ENCODE measurements around the gene SORCS3. TPM values are rescaled to one million over a fixed set of nuclear protein-coding genes. Genes with fewer than 3 reads are reported as not detected.

The SORCS3 gene
- total RNA-seq, 1 donor from 2014 or later: 4.2 TPM

- no peaks in the 10 kb centered on the region for H3K36me3 Mint-ChIP-seq
- no peak for DNase-seq (ENCODE audit: extremely low spot score, unreplicated experiment)
- peaks cover 8% of the 10 kb centered on the region for H3K4me1 Mint-ChIP-seq (ENCODE audit: unreplicated experiment)
- TF ChIP-seq, protein P1, sequence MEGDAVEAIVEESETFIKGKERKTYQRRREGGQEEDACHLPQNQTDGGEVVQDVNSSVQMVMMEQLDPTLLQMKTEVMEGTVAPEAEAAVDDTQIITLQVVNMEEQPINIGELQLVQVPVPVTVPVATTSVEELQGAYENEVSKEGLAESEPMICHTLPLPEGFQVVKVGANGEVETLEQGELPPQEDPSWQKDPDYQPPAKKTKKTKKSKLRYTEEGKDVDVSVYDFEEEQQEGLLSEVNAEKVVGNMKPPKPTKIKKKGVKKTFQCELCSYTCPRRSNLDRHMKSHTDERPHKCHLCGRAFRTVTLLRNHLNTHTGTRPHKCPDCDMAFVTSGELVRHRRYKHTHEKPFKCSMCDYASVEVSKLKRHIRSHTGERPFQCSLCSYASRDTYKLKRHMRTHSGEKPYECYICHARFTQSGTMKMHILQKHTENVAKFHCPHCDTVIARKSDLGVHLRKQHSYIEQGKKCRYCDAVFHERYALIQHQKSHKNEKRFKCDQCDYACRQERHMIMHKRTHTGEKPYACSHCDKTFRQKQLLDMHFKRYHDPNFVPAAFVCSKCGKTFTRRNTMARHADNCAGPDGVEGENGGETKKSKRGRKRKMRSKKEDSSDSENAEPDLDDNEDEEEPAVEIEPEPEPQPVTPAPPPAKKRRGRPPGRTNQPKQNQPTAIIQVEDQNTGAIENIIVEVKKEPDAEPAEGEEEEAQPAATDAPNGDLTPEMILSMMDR (conservative IDR thresholded peaks at IDR 0.05): no peak
- H3K27me3 Mint-ChIP-seq: peaks cover 6% of the 10 kb centered on the region
- no peak overlapping the region for H3K27ac Mint-ChIP-seq
- H3K4me3 Mint-ChIP-seq: no peak overlapping the region
- no peaks in the 10 kb centered on the region for H3K9me3 Mint-ChIP-seq
These were observed 432.9 kb downstream of the SORCS3 start for GRCh38 chr10:105073999-105074398.

GRCh38 chr10:105075031-105075430, 433.9 kb downstream of the SORCS3 start:
- no peak for DNase-seq (ENCODE audit: extremely low spot score, unreplicated experiment)
- Mint-ChIP-seq H3K9me3 (no peaks in the 10 kb centered on the region), H3K36me3 (no peaks in the 10 kb centered on the region), H3K27ac (no peak overlapping the region), H3K4me3 (no peak overlapping the region), H3K4me1 (ENCODE audit: unreplicated experiment) (peaks cover 8% of the 10 kb centered on the region), H3K27me3 (peaks cover 6% of the 10 kb centered on the region)
- TF ChIP-seq, protein P1 (conservative IDR thresholded peaks at IDR 0.05): no peak

GRCh38 chr10:105085980-105086379, 444.9 kb downstream of the SORCS3 start:
- TF ChIP-seq, protein P1 (conservative IDR thresholded peaks at IDR 0.05): no peak
- H3K36me3 Mint-ChIP-seq: no peaks in the 10 kb centered on the region
- no peaks in the 10 kb centered on the region for H3K9me3 Mint-ChIP-seq
- H3K4me3 Mint-ChIP-seq: no peak overlapping the region
- no peak for DNase-seq (ENCODE audit: extremely low spot score, unreplicated experiment)
- H3K4me1 Mint-ChIP-seq (ENCODE audit: unreplicated experiment): no peaks in the 10 kb centered on the region
- no peak overlapping the region for H3K27ac Mint-ChIP-seq
- H3K27me3 Mint-ChIP-seq: no peaks in the 10 kb centered on the region

DNA sequence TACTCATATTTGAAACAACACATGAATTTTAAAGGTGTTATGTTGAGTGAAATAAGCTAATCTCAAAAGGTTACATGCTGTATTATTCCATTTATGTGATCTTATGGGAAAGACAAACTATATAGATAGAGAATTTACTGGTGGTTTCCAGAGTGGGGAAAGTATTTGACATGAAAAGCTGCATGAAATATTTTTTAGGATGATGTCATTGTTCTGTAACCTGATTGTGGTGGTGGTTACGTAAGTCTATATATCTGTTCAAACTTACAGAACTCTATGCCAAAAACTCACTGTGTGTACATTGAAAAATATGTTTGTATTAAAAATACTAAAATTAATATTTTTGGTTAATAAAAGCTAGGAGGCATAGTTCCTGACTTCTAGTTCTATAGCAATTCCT, 453.0 kb downstream of the SORCS3 start:
- Mint-ChIP-seq H3K27ac (no peak overlapping the region), H3K4me1 (ENCODE audit: unreplicated experiment) (no peaks in the 10 kb centered on the region), H3K4me3 (no peak overlapping the region), H3K9me3 (no peaks in the 10 kb centered on the region), H3K27me3 (no peaks in the 10 kb centered on the region), H3K36me3 (no peaks in the 10 kb centered on the region)
- TF ChIP-seq, protein P1 (conservative IDR thresholded peaks at IDR 0.05): no peak
- no peak for DNase-seq (ENCODE audit: extremely low spot score, unreplicated experiment)

DNA sequence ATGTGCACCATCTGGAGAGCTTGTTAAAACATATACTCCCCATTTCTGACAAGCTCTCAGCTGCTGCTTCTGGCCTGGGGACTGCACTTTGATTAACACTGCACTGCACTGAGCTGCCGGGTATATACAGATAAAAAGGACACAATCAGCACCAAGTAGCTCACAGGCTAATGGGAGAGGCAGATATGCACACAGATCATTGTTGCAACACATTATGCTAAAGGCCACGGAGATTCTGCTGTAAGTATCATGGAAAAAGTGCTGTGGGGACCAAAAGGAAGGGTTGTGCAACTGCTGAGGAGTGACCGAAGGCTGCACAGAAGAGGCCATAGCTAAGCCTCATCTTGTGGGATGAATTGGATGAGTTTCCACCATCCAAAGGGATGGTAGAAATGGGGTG, 455.2 kb downstream of the SORCS3 start:
- no peak for DNase-seq (ENCODE audit: extremely low spot score, unreplicated experiment)
- TF ChIP-seq, protein P1 (conservative IDR thresholded peaks at IDR 0.05): no peak
- H3K4me1 Mint-ChIP-seq (ENCODE audit: unreplicated experiment): no peaks in the 10 kb centered on the region
- no peaks in the 10 kb centered on the region for H3K27me3 Mint-ChIP-seq
- H3K36me3 Mint-ChIP-seq: no peaks in the 10 kb centered on the region
- no peak overlapping the region for H3K27ac Mint-ChIP-seq
- no peaks in the 10 kb centered on the region for H3K9me3 Mint-ChIP-seq
- H3K4me3 Mint-ChIP-seq: no peak overlapping the region

- DNase-seq (ENCODE audit: extremely low spot score, unreplicated experiment): no peak
- Mint-ChIP-seq H3K36me3 (no peaks in the 10 kb centered on the region), H3K27me3 (no peaks in the 10 kb centered on the region), H3K27ac (no peak overlapping the region), H3K9me3 (no peaks in the 10 kb centered on the region), H3K4me1 (ENCODE audit: unreplicated experiment) (no peaks in the 10 kb centered on the region), H3K4me3 (no peak overlapping the region)
- TF ChIP-seq, protein P1 (conservative IDR thresholded peaks at IDR 0.05): no peak
These were observed 461.9 kb downstream of the SORCS3 start for GRCh38 chr10:105102977-105103376.
